Amniotic stem cell (primary cell): Measurements from ENCODE around the gene RAB3B.
"Not testable (repeated sequence)": the region's sequence is repeated elsewhere in the genome, so short reads cannot be mapped to it uniquely, and the experiment has no call there.

Experiments used
- DNase-seq: peaks from one replicate; lab custom pipeline; 2025; lab: John Stamatoyannopoulos, UW

Gene RAB3B

GRCh38 chr1:51989582-51990477, 670 bp downstream of the RAB3B start:
- no peak for DNase-seq

GRCh38 chr1:51988254-51988653, 2.2 kb downstream of the RAB3B start:
- DNase-seq, result no peak

- DNase-seq, result no peak
Measured at GRCh38 chr1:51986718-51987117, 3.8 kb downstream of the RAB3B start.

- DNase-seq, result no peak
Measured at GRCh38 chr1:51982161-51982560, 8.3 kb downstream of the RAB3B start.

- DNase-seq, result no peak
Measured at GRCh38 chr1:51981555-51981954, 8.9 kb downstream of the RAB3B start.

GRCh38 chr1:51978099-51978498, 12.4 kb downstream of the RAB3B start:
- no peak for DNase-seq

- DNase-seq, result no peak
Measured at GRCh38 chr1:51976846-51977602, 13.5 kb downstream of the RAB3B start.

GRCh38 chr1:51973587-51974474, 16.7 kb downstream of the RAB3B start:
- DNase-seq, result no peak

GRCh38 chr1:51969038-51969705, 21.3 kb downstream of the RAB3B start:
- DNase-seq, result peak; percentile 97

GRCh38 chr1:51968632-51969031, 21.9 kb downstream of the RAB3B start:
- no peak for DNase-seq

GRCh38 chr1:51967213-51967791, 23.2 kb downstream of the RAB3B start:
- DNase-seq, result not testable (repeated sequence)

GRCh38 chr1:51966559-51966958, 23.9 kb downstream of the RAB3B start:
- DNase-seq, result no peak

- DNase-seq, result no peak
Measured at GRCh38 chr1:51964309-51964696, 26.2 kb downstream of the RAB3B start.

GRCh38 chr1:51963592-51964308, 26.8 kb downstream of the RAB3B start:
- DNase-seq, result no peak

GRCh38 chr1:51962486-51963356, 27.8 kb downstream of the RAB3B start:
- no peak for DNase-seq

GRCh38 chr1:51961954-51962353, 28.5 kb downstream of the RAB3B start:
- no peak for DNase-seq

- no peak for DNase-seq
Measured at GRCh38 chr1:51961231-51961630, 29.3 kb downstream of the RAB3B start.

- no peak for DNase-seq
Measured at GRCh38 chr1:51960262-51960661, 30.2 kb downstream of the RAB3B start.

GRCh38 chr1:51958824-51959223, 31.7 kb downstream of the RAB3B start:
- no peak for DNase-seq

GRCh38 chr1:51957618-51958017, 32.9 kb downstream of the RAB3B start:
- no peak for DNase-seq
